ENCODE measurements around the gene ZNF747.
"Not testable (repeated sequence)": the region's sequence is repeated elsewhere in the genome, so short reads cannot be mapped to it uniquely, and the experiment has no call there.

The ZNF747 gene

DNA sequence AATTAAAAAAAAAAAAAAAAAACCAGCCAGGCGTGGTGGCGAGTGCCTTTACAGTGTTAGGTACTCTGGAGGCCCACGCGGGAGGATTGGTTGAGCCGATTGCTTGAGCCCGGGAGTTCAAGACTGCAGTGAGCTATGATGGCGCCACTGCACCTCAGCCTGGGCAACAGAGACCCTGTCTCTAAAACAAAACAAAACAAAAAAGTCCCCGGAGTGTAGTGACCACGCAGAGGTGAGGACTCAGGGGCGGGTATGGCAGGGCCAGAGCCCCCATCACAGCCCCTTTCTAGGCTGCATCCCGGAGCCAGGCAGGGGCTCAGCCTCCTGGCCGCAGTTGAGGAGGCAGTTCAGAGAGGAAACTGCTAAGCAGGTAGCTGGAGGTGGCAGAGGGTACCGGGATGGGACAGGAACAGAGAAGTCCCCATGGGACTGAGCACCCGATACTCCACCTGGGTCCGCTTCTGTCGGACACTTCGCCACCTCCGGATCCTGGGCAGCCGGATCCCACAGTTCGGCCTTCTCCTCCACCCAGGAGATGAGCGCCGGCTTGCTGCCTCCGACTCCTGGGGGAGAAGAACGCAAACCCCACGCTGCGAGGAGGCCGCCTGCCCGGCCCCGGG is 800 bp downstream of the ZNF747 start:
- no peak for DNase-seq (ENCODE audit: low read depth)

DNA sequence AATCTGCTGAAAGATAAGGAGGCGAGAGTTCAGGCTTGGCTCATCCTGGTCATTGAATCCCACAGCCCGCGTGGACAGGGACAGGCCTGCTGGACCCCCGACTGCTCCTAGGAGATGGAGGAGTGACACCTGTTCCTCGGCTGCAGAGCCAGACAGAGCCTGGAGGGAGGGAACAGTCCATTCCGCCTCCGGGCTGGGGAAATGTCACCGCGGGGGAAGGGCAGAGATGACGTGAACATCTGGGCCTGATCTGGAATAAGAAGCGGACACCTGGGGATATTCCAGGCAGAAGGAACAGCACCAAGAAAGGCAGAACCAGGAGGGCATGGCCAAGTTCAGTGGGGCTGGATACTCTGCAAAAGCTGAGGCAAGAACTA is 1.5 kb downstream of the ZNF747 start:
- DNase-seq (ENCODE audit: low read depth), result no peak

DNA sequence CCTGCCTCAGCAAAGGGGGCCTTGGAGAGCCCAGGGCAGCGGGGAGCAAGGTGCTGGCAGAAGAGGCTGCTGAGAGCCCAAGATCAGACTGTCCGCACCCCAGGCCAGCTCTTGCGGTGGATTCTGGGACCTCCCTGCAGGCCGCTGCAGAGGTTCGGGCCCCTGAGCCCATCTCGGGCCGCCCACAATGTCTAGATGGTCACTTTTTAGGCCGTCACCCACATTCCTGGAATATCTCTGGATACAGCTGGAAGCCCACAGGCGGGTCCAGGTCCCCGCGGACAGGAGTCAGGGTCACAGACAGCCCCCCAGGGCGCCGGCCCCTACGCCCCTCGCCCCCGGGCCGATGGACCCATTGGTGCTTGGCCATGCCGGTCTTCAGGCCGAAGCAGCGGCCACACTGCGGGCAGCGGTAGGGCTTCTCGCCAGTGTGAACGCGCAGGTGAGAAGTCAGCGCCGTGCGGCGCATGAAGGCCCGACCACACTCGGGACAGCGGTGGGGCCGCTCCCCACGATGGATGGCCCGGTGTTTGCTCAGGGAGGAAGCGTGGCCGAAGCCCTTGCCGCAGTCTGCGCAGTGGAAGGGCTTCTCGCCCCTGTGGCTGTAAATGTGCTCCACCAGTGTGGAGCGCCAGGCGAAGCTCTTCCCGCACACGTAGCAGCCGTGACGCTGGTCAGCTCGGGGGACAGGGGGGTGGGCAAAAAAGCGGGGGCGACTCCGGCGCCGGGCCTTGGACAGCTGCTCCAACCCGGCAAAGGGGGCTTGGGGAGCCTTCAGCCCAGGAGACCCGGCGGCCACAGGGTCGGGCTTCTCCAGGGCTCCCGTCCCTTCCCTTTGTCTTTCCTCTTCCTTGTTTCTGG is 2.1 kb downstream of the ZNF747 start:
- DNase-seq (ENCODE audit: low read depth), result no peak

DNA sequence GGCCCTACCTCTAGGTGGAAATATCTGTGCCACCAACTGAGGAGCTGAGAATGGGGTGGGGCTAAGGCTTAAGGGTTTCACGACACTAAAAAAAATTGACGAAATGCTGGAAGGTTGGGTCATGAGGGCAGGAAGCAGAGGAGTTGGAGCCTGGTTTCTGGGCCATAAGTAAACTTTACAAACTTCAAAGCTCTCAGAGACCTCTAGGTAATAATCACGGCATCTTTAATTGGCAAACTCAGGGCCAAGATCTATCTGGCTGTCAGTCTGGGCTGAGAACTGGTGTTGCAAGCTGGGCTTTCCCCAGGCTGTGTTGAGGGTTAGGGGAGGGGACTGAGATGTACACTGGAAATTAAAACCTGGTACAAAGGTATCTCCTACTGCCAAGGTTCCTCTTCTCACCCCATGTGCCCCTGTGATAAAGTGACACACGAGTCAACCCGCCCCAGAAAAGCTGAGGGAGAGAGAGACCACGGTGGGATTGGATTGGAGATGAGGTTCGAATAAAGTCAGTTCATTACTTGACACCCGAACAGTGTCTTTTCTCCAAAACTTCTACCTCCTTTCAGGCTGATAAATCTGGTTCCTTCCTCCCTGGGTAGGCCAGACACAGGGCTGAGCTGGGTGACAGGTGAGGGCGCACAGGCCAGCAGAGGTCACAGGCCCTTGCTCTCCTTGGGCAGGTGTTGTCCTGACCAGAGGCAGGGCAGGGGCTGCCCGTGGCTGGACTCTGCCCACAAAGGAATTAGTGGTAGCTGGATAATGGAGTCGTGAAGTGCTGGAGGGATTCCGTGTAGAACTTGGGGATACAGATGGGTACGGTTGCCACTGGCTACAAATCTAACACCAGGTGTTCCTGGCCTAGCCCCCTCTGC is 4.3 kb downstream of the ZNF747 start:
- no peak for DNase-seq (ENCODE audit: low read depth)

DNA sequence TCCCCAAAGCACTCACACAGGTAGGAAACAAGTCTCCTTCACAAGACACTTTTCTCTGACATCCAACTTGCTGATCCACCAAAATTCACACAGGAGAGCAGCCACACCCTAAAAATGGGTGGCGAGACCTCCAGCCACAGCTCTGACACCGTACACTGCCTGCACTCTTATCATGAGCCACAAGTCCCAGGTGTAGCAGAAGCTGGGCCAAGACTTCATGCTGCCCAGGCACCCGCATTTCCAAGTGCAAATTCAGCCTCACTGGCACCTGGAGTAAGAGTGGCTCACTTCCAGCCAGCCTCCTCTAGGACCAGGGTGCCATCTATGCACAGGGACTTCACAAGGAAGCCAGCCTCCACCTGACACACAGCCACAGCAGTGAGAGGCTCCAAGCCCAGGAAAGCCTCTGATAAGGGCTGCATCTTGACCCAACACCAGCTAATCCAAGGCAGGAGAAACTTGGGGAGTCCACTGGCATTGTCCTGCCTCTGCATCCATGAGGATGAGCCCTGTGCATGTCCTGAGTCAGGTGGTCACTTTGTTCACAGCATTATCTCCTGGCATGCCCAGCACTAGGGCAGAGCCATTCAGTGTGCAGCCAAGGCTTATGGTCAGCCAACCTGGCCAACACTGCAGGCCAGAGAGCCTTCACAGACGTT is 5.7 kb downstream of the ZNF747 start:
- no peak for DNase-seq (ENCODE audit: low read depth)

DNA sequence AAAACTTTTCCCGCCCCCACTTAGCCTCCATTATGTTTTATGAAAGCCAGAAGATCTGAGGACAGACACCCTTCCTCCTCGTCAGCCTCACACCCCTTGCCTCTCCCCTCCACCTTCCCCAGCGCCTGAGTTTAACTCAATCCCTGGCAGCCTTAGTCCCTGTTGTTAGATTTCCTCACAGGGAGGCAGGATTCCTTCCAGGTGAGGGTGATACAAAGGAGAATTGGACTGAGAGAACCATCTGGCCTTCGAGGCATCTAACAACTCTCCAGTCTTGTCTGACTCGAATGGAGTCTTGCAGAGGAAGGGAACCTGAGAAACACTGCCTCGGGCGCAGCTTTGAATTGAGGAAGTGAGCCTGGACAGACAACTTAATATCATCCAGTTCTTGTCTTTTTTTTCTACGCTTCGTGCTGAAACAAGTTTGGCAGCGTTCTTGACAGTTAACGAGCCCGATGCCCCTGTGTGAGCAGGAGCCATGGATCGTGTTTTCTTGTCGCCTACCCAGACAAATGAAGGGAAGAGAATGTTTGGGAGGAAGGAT is 7.0 kb downstream of the ZNF747 start:
- DNase-seq (ENCODE audit: low read depth), result no peak

DNA sequence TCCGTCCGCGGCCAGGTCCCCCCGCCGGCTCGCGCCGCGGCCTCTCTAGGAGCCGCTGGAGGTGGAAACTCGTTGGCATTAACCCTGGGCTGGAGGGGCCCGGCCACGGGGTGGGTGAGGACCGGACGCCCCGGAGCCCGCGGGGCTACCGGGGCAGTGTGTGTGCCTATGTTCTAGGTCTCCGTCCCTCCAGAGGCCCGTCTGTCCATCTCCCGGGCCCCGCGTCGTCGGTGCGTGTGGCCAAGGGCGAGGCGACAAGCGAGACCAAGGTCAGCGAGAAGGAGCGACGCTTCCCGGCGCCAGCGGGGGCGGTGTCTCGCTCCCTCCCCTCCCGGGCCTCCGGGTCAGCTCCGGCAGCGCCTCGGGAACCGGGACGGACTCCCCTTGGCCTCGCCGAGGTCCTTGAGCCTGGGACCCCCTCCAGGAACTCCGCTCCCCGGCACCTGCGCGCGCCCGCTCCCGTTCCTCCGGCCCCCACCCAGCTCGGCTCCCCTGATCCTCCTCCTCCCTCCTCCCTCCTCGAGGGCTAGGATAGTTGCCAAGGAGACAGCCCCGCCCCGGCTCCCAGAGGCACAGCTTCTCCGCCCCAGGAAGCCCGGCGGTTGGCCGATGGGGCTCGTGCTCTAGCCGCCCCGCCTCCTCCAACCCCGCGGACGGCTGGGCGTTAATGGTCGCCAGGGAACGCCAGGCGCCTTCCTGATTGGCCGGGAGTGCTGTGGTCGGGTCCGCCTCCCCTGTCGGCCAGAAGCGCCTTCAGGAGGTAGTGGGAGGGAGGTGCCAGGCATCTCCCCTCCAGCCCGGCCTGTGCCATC is 7.6 kb downstream of the ZNF747 start:
- peak; percentile 90 for DNase-seq (ENCODE audit: low read depth)

DNA sequence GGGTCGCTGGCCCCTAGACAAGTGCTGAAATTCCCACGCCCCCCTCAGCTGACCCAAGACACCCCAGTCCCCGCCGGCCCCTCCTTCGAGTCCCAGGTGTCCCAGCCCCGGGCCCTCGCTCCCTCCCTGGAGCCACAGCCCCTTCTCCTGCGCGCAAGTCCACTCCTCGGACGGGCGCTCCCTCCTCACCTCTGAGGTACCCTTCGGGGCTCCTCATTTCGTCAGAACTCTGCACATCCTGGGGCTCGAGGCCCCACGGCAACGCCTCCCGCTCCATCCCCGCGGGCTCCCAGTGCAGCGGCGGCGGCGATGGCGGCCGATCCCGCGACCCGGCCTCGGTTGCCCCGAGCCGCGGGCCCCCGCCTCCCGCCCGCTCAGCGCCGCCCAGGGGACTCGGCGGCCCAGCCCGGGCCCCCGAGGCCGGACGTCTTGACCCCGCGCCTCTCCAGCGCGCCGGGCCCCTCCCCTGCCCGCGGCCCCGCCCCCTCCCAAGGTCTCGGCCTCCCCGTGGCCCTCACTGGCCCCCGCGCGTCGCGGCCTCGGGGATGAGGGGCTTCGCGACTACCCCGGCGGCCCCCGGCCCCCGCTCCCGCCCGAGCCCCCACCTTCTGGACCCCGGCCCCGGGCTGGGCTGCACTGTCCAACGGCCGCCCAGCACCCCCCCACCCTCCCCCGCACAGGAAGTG is 8.4 kb downstream of the ZNF747 start, which contains the start of gene ZNF768:
Gene ZNF768, minus strand, starts transcription at position 430 of the 686 bp plus-strand sequence. Its CDS starts 153 bp downstream, at position 277.
- DNase-seq (ENCODE audit: low read depth), result no peak

DNA sequence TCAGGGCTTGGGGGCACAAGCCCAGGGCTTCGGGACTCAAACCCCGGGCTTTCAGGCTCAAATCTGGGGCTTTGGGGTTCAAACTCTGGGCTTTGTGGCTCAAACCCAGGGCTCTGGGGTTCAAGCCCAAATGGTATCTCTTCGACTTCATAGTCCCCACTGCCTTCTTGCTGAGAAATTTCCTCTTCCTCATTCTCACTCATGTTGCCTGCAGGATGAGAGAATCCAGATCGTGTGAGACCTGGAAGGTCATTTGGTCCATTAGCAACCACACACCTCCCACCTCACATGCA is 8.9 kb downstream of the ZNF747 start:
- no peak for DNase-seq (ENCODE audit: low read depth)

DNA sequence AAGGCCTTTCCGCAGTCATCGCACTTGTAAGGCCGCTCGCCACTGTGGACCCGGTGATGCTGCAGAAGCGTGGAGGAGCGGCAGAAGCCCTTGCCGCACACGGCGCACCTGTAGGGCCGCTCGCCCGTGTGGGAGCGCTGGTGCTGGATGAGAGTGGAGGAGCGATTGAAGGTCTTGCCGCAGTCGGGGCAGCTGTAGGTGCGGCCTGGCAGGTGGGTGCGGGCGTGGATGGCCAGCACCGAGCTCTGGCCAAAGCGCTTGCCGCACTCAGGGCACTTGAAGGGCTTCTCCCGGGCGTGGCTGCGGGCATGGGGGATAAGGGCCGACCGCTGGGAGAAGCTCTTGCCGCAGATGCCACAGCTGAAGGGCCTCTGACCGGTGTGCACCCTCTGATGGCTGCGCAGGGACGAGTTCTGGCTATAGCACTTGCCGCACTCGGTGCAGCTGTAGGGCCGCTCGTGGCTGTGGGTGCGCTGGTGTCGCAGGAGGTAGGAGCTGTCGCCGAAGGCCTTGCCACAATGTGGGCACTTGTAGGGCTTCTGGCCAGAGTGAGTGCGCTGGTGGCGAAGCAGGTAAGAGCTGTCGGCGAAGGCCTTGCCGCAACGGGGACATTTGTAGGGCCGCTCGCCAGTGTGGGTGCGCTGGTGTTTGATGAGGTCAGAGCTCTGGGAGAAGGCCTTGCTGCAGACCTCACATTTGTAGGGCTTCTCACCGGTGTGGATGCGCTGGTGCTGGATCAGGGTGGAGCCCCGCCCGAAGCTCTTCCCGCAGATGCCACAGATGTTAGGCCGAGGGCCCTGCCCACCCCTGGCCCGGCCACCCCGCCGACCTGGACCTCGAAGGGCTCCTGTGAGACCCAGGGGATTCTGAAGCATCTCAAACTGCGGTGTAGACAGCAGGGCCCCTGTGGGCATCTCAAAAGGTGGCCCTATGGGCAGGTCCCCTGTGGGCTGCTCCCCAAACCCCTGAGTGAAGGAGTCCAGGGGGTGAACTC is 9.8 kb downstream of the ZNF747 start:
- no peak for DNase-seq (ENCODE audit: low read depth)

DNA sequence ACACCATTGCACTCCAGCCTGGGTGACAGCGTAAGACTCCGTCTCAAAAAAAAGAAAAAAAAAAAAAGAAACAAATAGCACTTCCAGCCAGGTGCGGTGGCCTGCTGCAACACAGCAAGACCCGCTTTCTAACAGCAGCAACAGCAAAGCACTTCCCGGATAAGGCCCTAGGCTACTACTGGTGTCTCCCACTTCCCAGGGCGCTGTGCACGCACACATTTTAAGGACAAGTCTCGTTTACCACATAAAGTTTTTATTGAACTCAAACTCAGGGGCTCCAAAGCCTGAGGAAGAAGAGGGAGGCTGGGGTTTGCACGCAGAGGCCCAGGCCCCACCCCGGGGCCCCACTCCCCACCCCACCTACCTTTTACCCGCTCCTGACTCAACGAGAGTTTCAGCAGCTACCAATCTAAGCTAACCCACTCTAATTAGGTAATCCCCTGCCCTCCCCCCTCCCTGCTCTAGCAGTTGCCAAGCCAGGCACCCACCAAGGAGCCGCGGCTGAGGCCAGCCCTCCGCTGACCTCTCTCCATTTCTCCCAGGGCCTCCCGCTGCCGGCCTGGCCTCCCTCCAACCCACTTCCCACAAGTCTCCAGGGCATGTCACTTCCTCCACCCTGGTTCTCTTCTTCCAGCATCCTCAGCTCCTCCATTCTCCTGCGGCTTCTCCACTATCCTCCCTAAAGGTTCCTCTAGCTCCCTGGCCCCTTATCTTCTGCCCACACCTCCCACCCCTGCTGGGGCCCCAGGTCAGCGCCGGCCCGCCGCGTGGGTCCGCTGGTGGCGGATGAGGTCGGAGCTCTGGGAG is 10.7 kb downstream of the ZNF747 start:
- no peak for DNase-seq (ENCODE audit: low read depth)

DNA sequence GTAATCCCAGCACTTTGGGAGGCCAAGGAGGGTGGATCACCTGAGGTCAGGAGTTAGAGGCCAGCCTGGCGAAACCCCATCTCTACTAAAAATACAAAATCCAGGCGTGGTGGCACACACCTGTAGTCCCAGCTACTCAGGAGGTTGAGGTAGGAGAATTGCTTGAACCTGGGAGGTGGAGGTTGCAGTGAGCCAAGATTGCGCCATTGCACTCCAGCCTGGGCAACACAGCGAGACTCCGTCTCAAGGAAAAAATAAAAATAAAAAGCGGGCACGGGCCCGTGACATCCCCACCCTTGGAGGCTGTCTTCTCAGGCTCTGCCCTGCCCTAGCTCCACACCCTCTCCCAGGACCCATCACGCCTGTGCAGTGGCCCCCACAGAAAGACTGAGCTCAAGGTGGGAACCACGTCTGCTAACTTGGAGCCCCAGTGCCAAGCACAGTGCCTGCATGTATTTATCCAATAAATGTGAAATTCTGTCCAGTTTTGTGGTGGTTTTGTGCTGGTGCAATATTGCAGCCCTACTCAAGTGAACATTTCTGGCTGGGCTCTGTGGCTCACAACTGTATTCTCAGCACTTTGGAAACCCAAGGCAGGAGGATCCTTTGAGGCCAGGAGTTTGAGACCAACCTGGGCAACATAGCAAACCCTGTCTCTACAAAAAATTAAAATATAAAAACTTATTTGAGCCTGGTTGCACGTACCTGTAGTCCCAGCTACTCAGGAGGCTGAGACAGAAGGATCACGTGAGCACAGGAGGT is 11.8 kb downstream of the ZNF747 start:
- not testable (repeated sequence) for DNase-seq (ENCODE audit: low read depth)

DNA sequence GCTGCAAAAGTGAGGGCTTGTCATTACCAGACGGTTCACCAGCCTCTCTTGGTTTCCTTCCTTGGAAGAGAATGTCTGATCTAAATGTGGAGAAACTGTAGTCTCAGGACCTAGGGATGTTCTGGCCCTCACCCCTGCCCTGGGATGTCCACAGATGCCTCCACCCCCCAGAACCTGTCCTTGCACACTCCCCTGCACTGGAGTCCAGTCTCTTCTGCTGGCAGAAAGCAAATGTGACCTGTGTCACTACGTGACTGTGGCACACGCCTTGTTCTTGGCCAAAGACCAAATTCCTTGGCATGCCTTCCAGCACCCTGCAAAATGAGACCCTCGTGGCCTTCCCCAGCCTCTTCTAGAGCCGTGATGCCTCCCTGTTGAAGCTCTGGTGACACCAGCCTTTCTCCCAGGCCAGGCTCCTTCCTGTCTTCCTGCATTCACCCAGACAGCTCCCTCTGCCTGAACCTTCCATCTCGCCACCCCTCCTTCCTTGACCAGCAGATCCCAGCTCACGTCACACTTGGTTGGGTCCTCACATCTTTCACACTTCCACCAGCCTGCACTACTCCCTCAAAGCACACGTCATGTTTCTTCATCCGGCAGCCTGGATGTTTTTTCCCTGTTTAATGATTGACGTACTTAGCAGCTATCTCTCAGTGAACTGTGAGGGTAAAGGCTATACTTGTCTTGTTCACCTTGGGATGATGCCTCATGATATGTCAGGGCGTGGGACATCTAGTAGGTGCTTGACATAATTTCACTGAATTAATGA is 12.6 kb downstream of the ZNF747 start:
- DNase-seq (ENCODE audit: low read depth), result no peak

DNA sequence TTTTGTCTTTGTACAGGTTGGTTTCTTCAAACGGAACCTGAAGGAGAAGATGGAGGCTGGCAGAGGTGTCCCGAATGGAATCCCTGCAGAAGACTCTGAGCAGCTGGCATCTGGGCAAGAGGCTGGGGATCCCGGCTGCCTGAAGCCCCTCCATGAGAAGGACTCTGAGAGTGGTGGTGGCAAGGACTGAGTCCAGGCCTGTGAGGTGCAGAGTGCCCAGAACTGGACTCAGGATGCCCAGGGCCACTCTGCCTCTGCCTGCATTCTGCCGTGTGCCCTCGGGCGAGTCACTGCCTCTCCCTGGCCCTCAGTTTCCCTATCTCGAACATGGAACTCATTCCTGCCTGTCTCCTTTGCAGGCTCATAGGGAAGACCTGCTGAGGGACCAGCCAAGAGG is 13.2 kb downstream of the ZNF747 start:
- DNase-seq (ENCODE audit: low read depth), result no peak

DNA sequence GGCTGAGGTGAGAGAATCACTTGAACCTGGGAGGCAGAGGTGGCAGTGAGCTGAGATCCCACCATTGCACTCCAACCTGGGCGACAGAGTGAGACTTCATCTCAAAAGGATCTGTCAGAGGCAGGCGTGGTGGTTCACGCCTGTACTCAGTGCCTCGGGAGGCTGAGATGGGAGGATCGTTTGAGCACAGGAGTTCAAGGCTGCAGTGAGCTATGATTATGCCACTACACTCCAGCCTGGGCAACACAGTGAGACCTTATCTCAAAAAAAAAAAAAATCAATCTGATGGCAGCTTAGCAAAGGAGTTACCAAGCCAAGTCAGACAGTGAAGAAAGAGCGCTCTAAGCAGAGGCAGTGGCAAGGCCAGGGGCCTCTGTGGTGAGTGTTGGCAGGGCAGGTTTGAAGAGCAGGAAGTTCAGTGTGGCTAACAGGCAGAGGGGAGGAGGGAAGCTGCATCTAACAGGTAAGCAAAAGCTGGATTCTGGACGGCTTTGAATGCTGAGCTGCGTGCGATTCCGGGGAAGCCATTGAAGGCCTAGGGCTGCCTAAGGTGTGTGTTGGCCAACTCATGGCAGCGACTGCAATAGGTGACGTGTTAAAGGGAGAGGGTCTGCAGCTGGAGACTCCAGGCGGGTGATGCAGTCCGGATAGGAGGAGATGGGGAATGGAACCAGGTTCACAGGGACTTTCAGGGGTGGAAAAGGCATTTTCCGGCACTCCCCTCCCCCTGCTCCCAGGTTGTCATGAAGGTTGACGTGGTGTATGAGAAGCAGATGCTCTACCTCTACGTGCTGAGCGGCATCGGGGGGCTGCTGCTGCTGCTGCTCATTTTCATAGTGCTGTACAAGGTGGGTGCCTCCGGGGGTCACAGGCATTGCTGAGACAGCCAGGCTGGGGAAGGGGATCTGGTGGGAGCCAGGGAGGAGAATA is 15.3 kb downstream of the ZNF747 start:
- no peak for DNase-seq (ENCODE audit: low read depth)

DNA sequence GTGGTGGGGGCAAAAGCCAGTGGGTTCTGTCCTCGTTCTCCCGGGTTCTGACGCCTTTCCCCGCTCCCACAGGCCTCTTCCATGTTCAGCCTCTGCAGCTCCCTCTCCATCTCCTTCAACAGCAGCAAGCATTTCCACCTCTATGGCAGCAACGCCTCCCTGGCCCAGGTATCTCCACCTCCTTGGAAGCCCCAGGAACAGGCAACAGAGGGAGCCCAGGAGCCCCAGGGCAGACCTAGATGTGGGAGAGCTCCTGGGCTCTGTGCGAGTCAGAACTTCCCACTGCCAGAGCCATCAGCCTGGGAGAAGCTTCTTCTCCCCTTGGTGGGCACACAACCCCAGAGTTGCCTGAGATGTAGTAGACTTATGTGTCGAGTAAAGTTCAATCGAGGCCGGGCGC is 16.1 kb downstream of the ZNF747 start:
- no peak for DNase-seq (ENCODE audit: low read depth)
